ENCODE measurements around the gene TGFB1I1. TPM values are rescaled to one million over a fixed set of nuclear protein-coding genes. Genes with fewer than 3 reads are reported as not detected.
"Not testable (repeated sequence)": the region's sequence is repeated elsewhere in the genome, so short reads cannot be mapped to it uniquely, and the experiment has no call there.

TGFB1I1 gene
- total RNA-seq, 1 donor from 2014 or later: 85.5 TPM

GRCh38 chr16:31517800-31518402 is 45.9 kb downstream of the TGFB1I1 start:
- no peak for DNase-seq (ENCODE audit: low spot score)

GRCh38 chr16:31519759-31520431 is 47.9 kb downstream of the TGFB1I1 start:
- no peak for DNase-seq (ENCODE audit: low spot score)

GRCh38 chr16:31521368-31521767 is 49.4 kb downstream of the TGFB1I1 start:
- no peak for DNase-seq (ENCODE audit: low spot score)

GRCh38 chr16:31522071-31522470 is 50.1 kb downstream of the TGFB1I1 start:
- no peak for DNase-seq (ENCODE audit: low spot score)

GRCh38 chr16:31523768-31524167 is 51.8 kb downstream of the TGFB1I1 start:
- DNase-seq (ENCODE audit: low spot score): not testable (repeated sequence)

- no peak for DNase-seq (ENCODE audit: low spot score)
Measured at GRCh38 chr16:31525113-31525512, 53.2 kb downstream of the TGFB1I1 start.

Other genes starting within 250 kb of the TGFB1I1 start
- 14.9 TPM for gene ITGAM, start 212.2 kb upstream of the TGFB1I1 start, total RNA-seq
- 16.1 TPM for gene ITGAX, start 117.0 kb upstream of the TGFB1I1 start, total RNA-seq
- gene ITGAD, start 78.8 kb upstream of the TGFB1I1 start, total RNA-seq: 0.09 TPM
- 1.3 TPM for gene COX6A2, start 43.8 kb upstream of the TGFB1I1 start, total RNA-seq
- 1.2 TPM for gene ZNF843, start 29.4 kb upstream of the TGFB1I1 start, total RNA-seq
- 14.6 TPM for gene ARMC5, start 12.7 kb upstream of the TGFB1I1 start, total RNA-seq
- 3.7 TPM for gene SLC5A2, start 11.0 kb downstream of the TGFB1I1 start, total RNA-seq
- gene RUSF1, start 36.2 kb downstream of the TGFB1I1 start, total RNA-seq: 82.6 TPM
- gene AHSP, start 55.7 kb downstream of the TGFB1I1 start, total RNA-seq: not detected

Measured in mucosa of gallbladder (tissue), 1 donor.